H1 (cell line): ENCODE data around the gene PRKCH. TPM values are rescaled to one million over a fixed set of nuclear protein-coding genes. Genes with fewer than 3 reads are reported as not detected.

Experiments
- CTCF ChIA-PET: fragments of 300-600 bp; sonication (Branson Sonifier 250); formaldehyde crosslinking; loops from one replicate; lab custom pipeline; 2021; ENCODE audit not compliant: partially characterized antibody; lab: Charles Lee
- POLR2A ChIA-PET: fragments of 300-600 bp; sonication (Branson Sonifier 250); formaldehyde crosslinking; loops from one replicate; lab custom pipeline; 2021; ENCODE audit warnings: inconsistent platforms; ENCODE audit not compliant: partially characterized antibody; lab: Charles Lee
- DNase-seq, 2 experiments: peaks; one replicate each; pipeline versions ENCODE4 v3.0.0 to v3.0.0-alpha.2; 2010 to 2022; ENCODE audit warnings: low spot score in 2 of 2, low read depth in 1 of 2, mixed read lengths in 1 of 2
- FAIRE-seq: peaks from 2 replicates; lab custom pipeline; 2011; peaks lifted over from hg19 to GRCh38; lab: Jason Lieb, UNC
- H2AFZ ChIP-seq: 2 replicates; pipeline ENCODE4 v1.8.1; 2012; ENCODE audit warnings: low read length, inconsistent platforms
- H2AK5ac ChIP-seq: 2 replicates; pipeline ENCODE4 v1.6.1; 2013; ENCODE audit warnings: low read depth, low read length
- H2BK120ac ChIP-seq: replicated peaks from 2 replicates; pipeline ENCODE3; 2013; ENCODE audit warnings: low read depth, low read length, inconsistent platforms
- H2BK12ac ChIP-seq: 2 replicates; pipeline ENCODE4 v1.6.1; 2013; ENCODE audit warnings: low read depth, low read length
- H2BK15ac ChIP-seq: 2 replicates; pipeline ENCODE4 v1.6.1; 2013; ENCODE audit warnings: low read length
- H2BK20ac ChIP-seq: 2 replicates; pipeline ENCODE4 v1.6.1; 2013; ENCODE audit warnings: low read length
- H2BK5ac ChIP-seq: 2 replicates; pipeline ENCODE4 v1.6.1; 2013; ENCODE audit warnings: low read depth, low read length
- H3K14ac ChIP-seq: 2 replicates; pipeline ENCODE4 v1.6.1; 2013; ENCODE audit warnings: inconsistent platforms; ENCODE audit not compliant: insufficient read length
- H3K18ac ChIP-seq: 2 replicates; pipeline ENCODE4 v1.6.1; 2013; ENCODE audit warnings: low read length; ENCODE audit errors: extremely low read depth
- H3K23ac ChIP-seq: 2 replicates; pipeline ENCODE4 v1.6.1; 2013; ENCODE audit warnings: inconsistent platforms; ENCODE audit not compliant: insufficient read length
- H3K23me2 ChIP-seq: 2 replicates; pipeline ENCODE4 v1.6.1; 2013; ENCODE audit warnings: low read depth, low read length
- H3K27ac ChIP-seq: 2 replicates; pipeline ENCODE4 v1.6.1; 2011; ENCODE audit warnings: low read depth, low read length, inconsistent platforms
- H3K27me3 ChIP-seq, 4 experiments: replicated peaks in 1 of 4; 1 replicate in 1 of 4; 2 replicates in 3 of 4; pipeline versions ENCODE4 v1.6.1 to v1.8.1; 2011 to 2013; ENCODE audit warnings: low read length in 3 of 4, mild to moderate bottlenecking in 3 of 4, inconsistent platforms in 2 of 4, mixed read lengths in 2 of 4, moderate library complexity in 1 of 4; ENCODE audit not compliant: control insufficient read depth in 3 of 4, insufficient read depth in 3 of 4; ENCODE audit errors: extremely low read depth in 1 of 4
- H3K36me3 ChIP-seq, 4 experiments: 2 replicates each; pipeline versions ENCODE4 v1.6.1 to v1.8.1; 2011 to 2013; ENCODE audit warnings: mild to moderate bottlenecking in 4 of 4, low read length in 3 of 4, moderate library complexity in 2 of 4, control low read depth in 1 of 4, inconsistent platforms in 1 of 4; ENCODE audit not compliant: insufficient read depth in 4 of 4, control insufficient read depth in 2 of 4
- H3K4ac ChIP-seq: replicated peaks from 2 replicates; pipeline ENCODE3; 2013; ENCODE audit warnings: low read length, low read depth, mixed read lengths, inconsistent platforms; ENCODE audit not compliant: insufficient read length
- H3K4me1 ChIP-seq, 4 experiments: replicated peaks in 1 of 4; 1 replicate in 1 of 4; 2 replicates in 3 of 4; pipeline versions ENCODE4 v1.6.1 to v1.8.1; 2011 to 2013; ENCODE audit warnings: low read length in 3 of 4, inconsistent platforms in 2 of 4, mixed read lengths in 1 of 4; ENCODE audit not compliant: insufficient read depth in 4 of 4, control insufficient read depth in 3 of 4
- H3K4me2 ChIP-seq, 2 experiments: 2 replicates each; pipeline versions ENCODE4 v1.6.1 to v1.8.1; 2011 to 2013; ENCODE audit warnings: low read depth in 2 of 2, low read length in 2 of 2, control low read depth in 1 of 2, inconsistent platforms in 1 of 2, mild to moderate bottlenecking in 1 of 2; ENCODE audit not compliant: insufficient read depth in 1 of 2
- H3K4me3 ChIP-seq, 4 experiments: fragments of 200-600, 300-600 bp in 1 of 4; sonication (generic), shearing (Covaris generic), sonication (Bioruptor Twin) in 1 of 4; 2 replicates each; pipeline versions ENCODE4 v1.5.1 to v1.8.1; 2011 to 2016; ENCODE audit warnings: low read length in 4 of 4, low read depth in 3 of 4, control low read depth in 2 of 4, inconsistent platforms in 2 of 4, mild to moderate bottlenecking in 2 of 4, mixed read lengths in 1 of 4, moderate library complexity in 1 of 4; ENCODE audit not compliant: insufficient read depth in 2 of 4; ENCODE audit errors: extremely low read depth in 1 of 4
- H3K56ac ChIP-seq: replicated peaks from 2 replicates; pipeline ENCODE3; 2013; ENCODE audit warnings: low read depth, mild to moderate bottlenecking, mixed read lengths, low read length, inconsistent platforms; ENCODE audit not compliant: insufficient read length
- H3K79me1 ChIP-seq: 2 replicates; pipeline ENCODE4 v1.6.1; 2013; ENCODE audit warnings: low read depth, low read length, control low read depth
- H3K79me2 ChIP-seq, 2 experiments: 2 replicates each; pipeline versions ENCODE4 v1.6.1 to v1.8.1; 2012 to 2013; ENCODE audit warnings: low read length in 2 of 2, mild to moderate bottlenecking in 2 of 2, inconsistent platforms in 1 of 2; ENCODE audit not compliant: insufficient read depth in 2 of 2, control insufficient read depth in 1 of 2
- H3K9ac ChIP-seq, 4 experiments: replicated peaks in 1 of 4; 1 replicate in 1 of 4; 2 replicates in 3 of 4; pipeline versions ENCODE4 v1.6.1 to v1.8.1; 2011 to 2013; ENCODE audit warnings: low read depth in 3 of 4, low read length in 3 of 4, control low read depth in 2 of 4, mild to moderate bottlenecking in 2 of 4, moderate library complexity in 2 of 4, inconsistent platforms in 1 of 4; ENCODE audit errors: extremely low read depth in 1 of 4
- H3K9me3 ChIP-seq, 2 experiments: 2 replicates each; pipeline versions ENCODE4 v1.6.1 to v1.8.1; 2012 to 2013; ENCODE audit warnings: mild to moderate bottlenecking in 2 of 2, moderate library complexity in 2 of 2, control low read depth in 1 of 2, inconsistent platforms in 1 of 2, low read depth in 1 of 2, low read length in 1 of 2, mixed read lengths in 1 of 2; ENCODE audit not compliant: insufficient read depth in 2 of 2
- H4K20me1 ChIP-seq, 2 experiments: replicated peaks in 1 of 2; 2 replicates each; pipeline versions ENCODE3 to v1.8.1; 2011 to 2013; ENCODE audit warnings: inconsistent platforms in 2 of 2, low read length in 2 of 2, mild to moderate bottlenecking in 1 of 2; ENCODE audit not compliant: insufficient read depth in 2 of 2, control insufficient read depth in 1 of 2
- H4K5ac ChIP-seq: 2 replicates; pipeline ENCODE4 v1.6.1; 2013; ENCODE audit warnings: low read length, low read depth, mixed read lengths, inconsistent platforms; ENCODE audit not compliant: insufficient read length
- H4K8ac ChIP-seq: 2 replicates; pipeline ENCODE4 v1.8.0; 2013; ENCODE audit warnings: mild to moderate bottlenecking, moderate library complexity, low read length, inconsistent platforms; ENCODE audit not compliant: insufficient read depth; ENCODE audit errors: extremely low read depth
- H4K91ac ChIP-seq: replicated peaks from 2 replicates; pipeline ENCODE3; 2013; ENCODE audit warnings: low read length, mixed read lengths, inconsistent platforms; ENCODE audit not compliant: insufficient read length
- CREB1 ChIP-seq: IDR thresholded peaks from 2 replicates; pipeline ENCODE4 v1.6.1; 2012; ENCODE audit warnings: inconsistent platforms
- EZH2 ChIP-seq: fragments of 200-600 bp; sonication (generic); IDR thresholded peaks from 2 replicates; pipeline ENCODE4 v1.7.1; 2012; ENCODE audit warnings: low read depth, mild to moderate bottlenecking, moderate library complexity, low read length, inconsistent platforms; ENCODE audit not compliant: severe bottlenecking
- KDM1A ChIP-seq: fragments of 200-600, 300-600 bp; sonication (generic); IDR thresholded peaks from 2 replicates; pipeline ENCODE4 v1.7.1; 2016; ENCODE audit warnings: mild to moderate bottlenecking, low read length, borderline replicate concordance
- MAFK ChIP-seq: IDR thresholded peaks from 2 replicates; pipeline ENCODE4 v1.6.1; 2012; ENCODE audit warnings: low read depth, mild to moderate bottlenecking, improper control_type of control experiment, low read length
- POLR2A ChIP-seq, 2 experiments: IDR thresholded peaks; 1 replicate in 1 of 2; 2 replicates in 1 of 2; pipeline ENCODE4 v1.6.1; 2011; ENCODE audit warnings: low read depth in 2 of 2, low read length in 2 of 2, mild to moderate bottlenecking in 2 of 2; ENCODE audit errors: control extremely low read depth in 1 of 2
- POLR2AphosphoS5 ChIP-seq: IDR thresholded peaks from 2 replicates; pipeline ENCODE4 v1.6.1; 2011; ENCODE audit warnings: low read depth, low read length
- RBBP5 ChIP-seq: IDR thresholded peaks from 2 replicates; pipeline ENCODE4 v1.7.1; 2012; ENCODE audit warnings: low read depth, mild to moderate bottlenecking, inconsistent platforms, low read length, moderate library complexity, borderline replicate concordance
- SUZ12 ChIP-seq: fragments of 200-600 bp; sonication (generic); IDR thresholded peaks from 2 replicates; pipeline ENCODE4 v1.6.1; 2012; ENCODE audit warnings: mild to moderate bottlenecking, inconsistent platforms, low read length, moderate library complexity, mixed read lengths
- TCF12 ChIP-seq: IDR thresholded peaks from 2 replicates; pipeline ENCODE4 v1.6.1; 2011; ENCODE audit warnings: low read depth, mild to moderate bottlenecking, low read length
- YY1 ChIP-seq: IDR thresholded peaks from 2 replicates; pipeline ENCODE4 v1.6.1; 2011; ENCODE audit warnings: low read depth, mild to moderate bottlenecking, low read length
- WGBS, 2 experiments: shearing (Covaris generic) in 1 of 2; methylation state at CpG; one replicate each; pipeline versions ENCODE4 v1.1.6 to v1.1.7; 2013 to 2015; ENCODE audit warnings: low lambda C conversion rate in 2 of 2, mixed read lengths in 2 of 2, inconsistent platforms in 1 of 2, low coverage in 1 of 2, missing lambda C conversion rate in 1 of 2; ENCODE audit not compliant: insufficient replicate concordance in 2 of 2, insufficient coverage in 1 of 2, insufficient read length in 1 of 2; ENCODE audit errors: extremely low coverage in 1 of 2, missing lambda C conversion rate in 1 of 2; 5-methylcytosine and 5-hydroxymethylcytosine counted together
- polyA plus RNA-seq, 7 experiments: library from polyadenylated mRNA; depleted of rRNA in 3 of 7; stranded (reverse) in 5 of 7; unstranded in 2 of 7; fragments of >200 nt in 5 of 7; fragments of 200-250 nt in 2 of 7; gene quantifications; 1 replicate in 5 of 7; 2 replicates in 1 of 7; 4 replicates in 1 of 7; pipeline versions ENCODE4 v1.2.1 to v1.2.3, GENCODE V29; 2011 to 2013; ENCODE audit warnings: missing spikeins in 2 of 7, mixed read lengths in 2 of 7
- total RNA-seq: library from RNA; stranded (reverse); fragmentation: NEBNext Ultra II Directional; extraction: Animal tissue kit (Norgen Biotek cat#: 25700); gene quantifications from 2 replicates; pipeline ENCODE4 v1.2.1, GENCODE V29; 2021

PRKCH gene
- total and polyA plus RNA-seq, 2 of the 8 experiments (the other 6 are each of a cell fraction or from before 2014, with no cell fraction given) = 6.4 to 7.0 TPM

- ChIA-PET POLR2A (interaction anchor here (0.9 kb wide), 1 partner anchor 21 kb away, joined by 3 read pairs; no protein-coding TSS in a partner anchor), CTCF (interaction anchor here (0.5 kb wide), 1 partner anchor 56 kb away, joined by 3 read pairs; no protein-coding TSS in a partner anchor)
- DNase-seq = no peak
- H3K9me3 ChIP-seq = no peaks in the 10 kb centered on the region
- no peak overlapping the region for H2BK120ac ChIP-seq
- no peak overlapping the region for H3K56ac ChIP-seq
- peaks cover 0 to 2% (median 2%) of the 10 kb centered on the region in 4 experiments; a peak in 1 of 7 replicates for H3K4me1 ChIP-seq
- H3K18ac ChIP-seq = no peak overlapping the region
- H3K4ac ChIP-seq = no peak overlapping the region
- no peak overlapping the region for H2BK20ac ChIP-seq
- no peaks in the 10 kb centered on the region for H3K79me1 ChIP-seq
- H3K23ac ChIP-seq = no peak overlapping the region
- H4K20me1 ChIP-seq = no peaks in the 10 kb centered on the region
- H2BK15ac ChIP-seq = no peak overlapping the region
- H3K4me3 ChIP-seq = no peak overlapping the region
- H2AK5ac ChIP-seq = no peak overlapping the region
- H3K9ac ChIP-seq = no peak overlapping the region
- no peak overlapping the region for H2BK5ac ChIP-seq
- H3K27me3 ChIP-seq = no peaks in the 10 kb centered on the region
- H3K14ac ChIP-seq = no peak overlapping the region
- H4K91ac ChIP-seq = no peak overlapping the region
- H4K8ac ChIP-seq = no peak overlapping the region
- no peak overlapping the region for H3K27ac ChIP-seq
- H4K5ac ChIP-seq = no peak overlapping the region
- FAIRE-seq = no peak
- H2BK12ac ChIP-seq = no peak overlapping the region
- no peak overlapping the region for H2AFZ ChIP-seq
- 89% methylated on average over 7 of the region's 7 CpGs; no CpG with 5 or more reads in 1 of the 2 experiments for WGBS, 2 experiments
- H3K36me3 ChIP-seq = no peaks in the 10 kb centered on the region
- H3K4me2 ChIP-seq = no peak overlapping the region
- no peak for TF ChIP-seq KDM1A
- TF ChIP-seq POLR2A (IDR thresholded peaks at IDR 0.05; ENCODE audit: control extremely low read depth in 1 of 2, low read depth in 2 of 2, low read length in 2 of 2) = no peak
- no peak for TF ChIP-seq POLR2AphosphoS5
- no peak for TF ChIP-seq MAFK
- TF ChIP-seq EZH2 = no peak
- TF ChIP-seq YY1 = no peak
- no peak for TF ChIP-seq SUZ12
- no peak for TF ChIP-seq TCF12
- TF ChIP-seq RBBP5 = no peak
- TF ChIP-seq CREB1 = no peak
- no peaks in the 10 kb centered on the region; a peak in 1 of 4 replicates for H3K79me2 ChIP-seq
- H3K23me2 ChIP-seq = no peaks in the 10 kb centered on the region
Observed at GRCh38 chr14:61417883-61418455, 96.6 kb downstream of the PRKCH start.
